SJCRH30 (cell line): ENCODE results near the gene LIG3. TPM values are rescaled to one million over a fixed set of nuclear protein-coding genes. Genes with fewer than 3 reads are reported as not detected.
"Not testable (repeated sequence)": the region's sequence is repeated elsewhere in the genome, so short reads cannot be mapped to it uniquely, and the experiment has no call there.

Experiments
- DNase-seq, 2 experiments: peaks; one replicate each; pipeline ENCODE4 v3.0.0-alpha.2; 2015 to 2020
- H3K27ac ChIP-seq: fragments of 250-450 bp; sonication (Bioruptor Pico); 2 replicates; pipeline ENCODE4 v1.5.1; 2020; ENCODE audit warnings: mild to moderate bottlenecking, moderate library complexity
- H3K27me3 ChIP-seq: fragments of 250-450 bp; sonication (Bioruptor Pico); 2 replicates; pipeline ENCODE4 v1.5.1; 2020; ENCODE audit warnings: mild to moderate bottlenecking, moderate library complexity
- H3K36me3 ChIP-seq: fragments of 250-450 bp; sonication (Bioruptor Pico); 2 replicates; pipeline ENCODE4 v1.5.1; 2020; ENCODE audit warnings: mild to moderate bottlenecking, moderate library complexity
- H3K4me1 ChIP-seq: fragments of 250-450 bp; sonication (Bioruptor Pico); 2 replicates; pipeline ENCODE4 v1.5.1; 2020; ENCODE audit warnings: mild to moderate bottlenecking, moderate library complexity
- H3K4me3 ChIP-seq: fragments of 250-450 bp; sonication (Bioruptor Pico); 2 replicates; pipeline ENCODE4 v1.5.1; 2020; ENCODE audit warnings: mild to moderate bottlenecking, moderate library complexity
- H3K9me3 ChIP-seq: fragments of 250-450 bp; sonication (Bioruptor Pico); replicated peaks from 2 replicates; pipeline ENCODE4 v1.5.1; 2020; ENCODE audit warnings: mild to moderate bottlenecking, moderate library complexity
- total RNA-seq: library from RNA; depleted of rRNA; stranded (reverse); fragments of >200 nt; shearing (Covaris generic); gene quantifications from 2 replicates; pipeline ENCODE4 v1.2.3, GENCODE V29; 2014

The LIG3 gene
- total RNA-seq, 1 experiment from 2014 or later = 90.6 TPM

GRCh38 chr17:35045458-35045979 lies 65.2 kb downstream of the LIG3 start:
- H3K9me3 ChIP-seq, H3K36me3 ChIP-seq, DNase-seq, H3K27me3 ChIP-seq, H3K4me1 ChIP-seq, H3K4me3 ChIP-seq, H3K27ac ChIP-seq: not testable (repeated sequence)

GRCh38 chr17:35046245-35046644 lies 65.9 kb downstream of the LIG3 start:
- no peak for DNase-seq
- Histone ChIP-seq H3K36me3 (no peaks in the 10 kb centered on the region; the same call in 1 of the 2 replicates), H3K4me3 (no peak overlapping the region), H3K4me1 (no peaks in the 10 kb centered on the region), H3K27ac (no peak overlapping the region), H3K27me3 (no peaks in the 10 kb centered on the region), H3K9me3 (no peaks in the 10 kb centered on the region)

- DNase-seq = peak in 1 of 2 experiments; percentile 31
- H3K4me3 ChIP-seq = no peak overlapping the region
- no peaks in the 10 kb centered on the region for H3K4me1 ChIP-seq
- no peaks in the 10 kb centered on the region for H3K27me3 ChIP-seq
- H3K36me3 ChIP-seq = no peaks in the 10 kb centered on the region; the same call in 1 of the 2 replicates
- H3K9me3 ChIP-seq = no peaks in the 10 kb centered on the region
- no peak overlapping the region for H3K27ac ChIP-seq
These were observed 66.5 kb downstream of the LIG3 start for GRCh38 chr17:35046740-35047283.

GRCh38 chr17:35048685-35049379 lies 68.5 kb downstream of the LIG3 start:
- no peak overlapping the region for H3K27ac ChIP-seq
- DNase-seq = no peak
- H3K27me3 ChIP-seq = no peaks in the 10 kb centered on the region
- no peaks in the 10 kb centered on the region for H3K36me3 ChIP-seq
- no peaks in the 10 kb centered on the region for H3K4me1 ChIP-seq
- no peak overlapping the region for H3K4me3 ChIP-seq
- H3K9me3 ChIP-seq = no peaks in the 10 kb centered on the region

- Histone ChIP-seq H3K9me3 (no peaks in the 10 kb centered on the region), H3K27ac (no peak overlapping the region), H3K36me3 (no peaks in the 10 kb centered on the region), H3K27me3 (no peaks in the 10 kb centered on the region), H3K4me1 (no peaks in the 10 kb centered on the region), H3K4me3 (no peak overlapping the region)
- DNase-seq = no peak
These were observed 69.9 kb downstream of the LIG3 start for GRCh38 chr17:35050170-35050569.

GRCh38 chr17:35051183-35051578 lies 70.9 kb downstream of the LIG3 start:
- Histone ChIP-seq H3K9me3 (no peaks in the 10 kb centered on the region), H3K4me1 (no peaks in the 10 kb centered on the region), H3K36me3 (no peaks in the 10 kb centered on the region), H3K4me3 (no peak overlapping the region), H3K27ac (no peak overlapping the region), H3K27me3 (no peaks in the 10 kb centered on the region)
- no peak for DNase-seq

- H3K36me3 ChIP-seq = no peaks in the 10 kb centered on the region
- no peaks in the 10 kb centered on the region for H3K4me1 ChIP-seq
- H3K27me3 ChIP-seq = no peaks in the 10 kb centered on the region
- no peak overlapping the region for H3K27ac ChIP-seq
- DNase-seq = no peak
- H3K9me3 ChIP-seq = no peaks in the 10 kb centered on the region
- no peak overlapping the region for H3K4me3 ChIP-seq
These were observed 71.4 kb downstream of the LIG3 start for GRCh38 chr17:35051579-35052240.

GRCh38 chr17:35052241-35052610 lies 71.9 kb downstream of the LIG3 start:
- Histone ChIP-seq H3K27me3 (no peaks in the 10 kb centered on the region), H3K27ac (no peak overlapping the region), H3K4me3 (no peak overlapping the region), H3K36me3 (no peaks in the 10 kb centered on the region), H3K9me3 (no peaks in the 10 kb centered on the region), H3K4me1 (no peaks in the 10 kb centered on the region)
- DNase-seq = no peak

GRCh38 chr17:35052780-35053179 lies 72.5 kb downstream of the LIG3 start:
- Histone ChIP-seq H3K4me3 (no peak overlapping the region), H3K4me1 (no peaks in the 10 kb centered on the region), H3K27ac (no peak overlapping the region), H3K36me3 (no peaks in the 10 kb centered on the region), H3K9me3 (no peaks in the 10 kb centered on the region), H3K27me3 (no peaks in the 10 kb centered on the region)
- DNase-seq = no peak

- no peaks in the 10 kb centered on the region for H3K27me3 ChIP-seq
- no peaks in the 10 kb centered on the region for H3K36me3 ChIP-seq
- no peak overlapping the region for H3K27ac ChIP-seq
- H3K4me1 ChIP-seq = no peaks in the 10 kb centered on the region
- no peak for DNase-seq
- no peaks in the 10 kb centered on the region for H3K9me3 ChIP-seq
- H3K4me3 ChIP-seq = no peak overlapping the region
These were observed 72.9 kb downstream of the LIG3 start for GRCh38 chr17:35053204-35053603.

GRCh38 chr17:35056013-35056412 lies 75.7 kb downstream of the LIG3 start:
- DNase-seq = no peak
- Histone ChIP-seq H3K27ac (no peak overlapping the region), H3K27me3 (no peaks in the 10 kb centered on the region), H3K4me1 (no peaks in the 10 kb centered on the region), H3K9me3 (no peaks in the 10 kb centered on the region), H3K36me3 (no peaks in the 10 kb centered on the region), H3K4me3 (no peak overlapping the region)

GRCh38 chr17:35057332-35057915 lies 77.1 kb downstream of the LIG3 start:
- H3K4me1 ChIP-seq = no peaks in the 10 kb centered on the region
- no peak overlapping the region for H3K27ac ChIP-seq
- DNase-seq = no peak
- no peak overlapping the region for H3K4me3 ChIP-seq
- H3K27me3 ChIP-seq = no peaks in the 10 kb centered on the region
- H3K36me3 ChIP-seq = no peaks in the 10 kb centered on the region
- H3K9me3 ChIP-seq = no peaks in the 10 kb centered on the region
